ENCODE measurements around the gene SLC10A7.

DNA sequence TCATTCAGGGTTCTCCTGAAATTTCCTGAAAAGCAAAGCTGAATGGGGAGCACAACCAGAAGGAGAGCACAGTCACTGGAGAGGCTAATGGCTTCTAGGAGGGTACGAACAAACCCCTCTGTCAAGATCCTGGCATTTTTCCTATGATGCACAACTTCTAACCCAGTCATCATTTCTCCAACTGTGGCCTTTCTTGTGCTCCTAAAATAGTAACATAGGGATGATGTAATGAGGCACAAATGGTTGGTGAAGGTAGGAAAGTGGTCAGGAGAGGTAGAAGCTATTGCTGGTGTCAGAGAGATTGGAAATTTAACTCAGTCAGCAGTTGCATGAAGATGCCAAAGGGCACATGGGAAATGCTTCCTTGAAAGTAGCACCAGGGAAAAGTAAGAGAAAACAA, 52.7 kb downstream of the SLC10A7 start:
- TF ChIP-seq, protein P1, sequence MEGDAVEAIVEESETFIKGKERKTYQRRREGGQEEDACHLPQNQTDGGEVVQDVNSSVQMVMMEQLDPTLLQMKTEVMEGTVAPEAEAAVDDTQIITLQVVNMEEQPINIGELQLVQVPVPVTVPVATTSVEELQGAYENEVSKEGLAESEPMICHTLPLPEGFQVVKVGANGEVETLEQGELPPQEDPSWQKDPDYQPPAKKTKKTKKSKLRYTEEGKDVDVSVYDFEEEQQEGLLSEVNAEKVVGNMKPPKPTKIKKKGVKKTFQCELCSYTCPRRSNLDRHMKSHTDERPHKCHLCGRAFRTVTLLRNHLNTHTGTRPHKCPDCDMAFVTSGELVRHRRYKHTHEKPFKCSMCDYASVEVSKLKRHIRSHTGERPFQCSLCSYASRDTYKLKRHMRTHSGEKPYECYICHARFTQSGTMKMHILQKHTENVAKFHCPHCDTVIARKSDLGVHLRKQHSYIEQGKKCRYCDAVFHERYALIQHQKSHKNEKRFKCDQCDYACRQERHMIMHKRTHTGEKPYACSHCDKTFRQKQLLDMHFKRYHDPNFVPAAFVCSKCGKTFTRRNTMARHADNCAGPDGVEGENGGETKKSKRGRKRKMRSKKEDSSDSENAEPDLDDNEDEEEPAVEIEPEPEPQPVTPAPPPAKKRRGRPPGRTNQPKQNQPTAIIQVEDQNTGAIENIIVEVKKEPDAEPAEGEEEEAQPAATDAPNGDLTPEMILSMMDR (IDR thresholded peaks at IDR 0.05) = no peak
- no peak for TF ChIP-seq POLR2A (IDR thresholded peaks at IDR 0.05)

Measured in uterus (tissue), 2 donors.